Keratinocyte (primary cell): ENCODE results near the gene LCORL. TPM values are rescaled to one million over a fixed set of nuclear protein-coding genes. Genes with fewer than 3 reads are reported as not detected.

ENCODE experiments used
- DNase-seq: peaks from one replicate; pipeline ENCODE4 v3.0.0-alpha.2; 2011; ENCODE audit warnings: low read depth, missing footprints, low spot score
- FAIRE-seq: peaks from 2 replicates; lab custom pipeline; 2011; peaks lifted over from hg19 to GRCh38; lab: Jason Lieb, UNC
- H2AFZ ChIP-seq: 2 replicates; pipeline ENCODE4 v1.6.0; 2012; ENCODE audit warnings: low read length, control low read depth, inconsistent platforms; ENCODE audit not compliant: control insufficient read depth
- H3K27ac ChIP-seq: 2 replicates; pipeline ENCODE4 v1.5.1; 2011; ENCODE audit warnings: low read length; ENCODE audit not compliant: control insufficient read depth, insufficient read depth
- H3K27me3 ChIP-seq: 3 replicates; pipeline ENCODE4 v1.6.0; 2011; ENCODE audit warnings: low read length; ENCODE audit not compliant: control insufficient read depth, insufficient read depth; ENCODE audit errors: extremely low read depth
- H3K36me3 ChIP-seq, 2 experiments: 2 replicates in 1 of 2; 3 replicates in 1 of 2; pipeline ENCODE4 v1.5.1; 2011; ENCODE audit warnings: low read length in 2 of 2, mild to moderate bottlenecking in 1 of 2; ENCODE audit not compliant: control insufficient read depth in 2 of 2, insufficient read depth in 2 of 2; ENCODE audit errors: extremely low read depth in 1 of 2
- H3K4me1 ChIP-seq: 3 replicates; pipeline ENCODE4 v1.5.1; 2011; ENCODE audit warnings: low read length; ENCODE audit not compliant: control insufficient read depth, insufficient read depth; ENCODE audit errors: extremely low read depth
- H3K4me2 ChIP-seq: 3 replicates; pipeline ENCODE4 v1.6.0; 2011; ENCODE audit warnings: low read depth, low read length; ENCODE audit not compliant: control insufficient read depth, insufficient read depth; ENCODE audit errors: extremely low read depth
- H3K4me3 ChIP-seq, 3 experiments: fragments of 200-600 bp in 1 of 3; sonication (generic) in 1 of 3; 2 replicates in 2 of 3; 3 replicates in 1 of 3; pipeline ENCODE4 v1.5.1; 2011 to 2016; ENCODE audit warnings: low read length in 3 of 3, mild to moderate bottlenecking in 3 of 3, control low read depth in 2 of 3, inconsistent platforms in 1 of 3, low read depth in 1 of 3, mixed read lengths in 1 of 3, mixed run types in 1 of 3, moderate library complexity in 1 of 3; ENCODE audit not compliant: control insufficient read depth in 2 of 3, insufficient read depth in 2 of 3; ENCODE audit errors: extremely low read depth in 1 of 3
- H3K79me2 ChIP-seq: 2 replicates; pipeline ENCODE4 v1.6.0; 2012; ENCODE audit warnings: low read length; ENCODE audit not compliant: control insufficient read depth, insufficient read depth
- H3K9ac ChIP-seq: 3 replicates; pipeline ENCODE4 v1.6.0; 2011; ENCODE audit warnings: low read length; ENCODE audit not compliant: control insufficient read depth, insufficient read depth; ENCODE audit errors: extremely low read depth
- H3K9me1 ChIP-seq: 3 replicates; pipeline ENCODE4 v1.6.0; 2011; ENCODE audit warnings: low read length; ENCODE audit not compliant: control insufficient read depth, insufficient read depth; ENCODE audit errors: extremely low read depth
- H3K9me3 ChIP-seq: 2 replicates; pipeline ENCODE4 v1.5.1; 2012; ENCODE audit warnings: low read depth, low read length; ENCODE audit not compliant: control insufficient read depth
- H4K20me1 ChIP-seq: 3 replicates; pipeline ENCODE4 v1.6.0; 2011; ENCODE audit warnings: low read length; ENCODE audit not compliant: control insufficient read depth, insufficient read depth; ENCODE audit errors: extremely low read depth
- CTCF ChIP-seq, 3 experiments: IDR thresholded peaks in 1 of 3; conservative IDR thresholded peaks in 1 of 3; optimal IDR thresholded peaks in 1 of 3; 2 replicates in 2 of 3; 3 replicates in 1 of 3; pipeline versions ENCODE3 to v1.5.1; 2011; ENCODE audit warnings: low read length in 3 of 3, mild to moderate bottlenecking in 3 of 3, moderate library complexity in 2 of 3, control low read depth in 1 of 3, inconsistent platforms in 1 of 3; ENCODE audit not compliant: insufficient read depth in 2 of 3; ENCODE audit errors: extremely low read depth in 1 of 3
- EZH2 ChIP-seq: IDR thresholded peaks from one replicate; pipeline ENCODE4 v1.6.1; 2012; ENCODE audit warnings: inconsistent platforms, mild to moderate bottlenecking, low read length, moderate library complexity
- dilution Hi-C: fragments of 300-500 bp; cut with MboI; formaldehyde crosslinking; loops from one replicate; pipeline ENCODE4 v1.7.0; 2020; ENCODE audit warnings: low sequenced_read_pairs; ENCODE audit not compliant: extremely low pct_ligation_motif_present
- polyA plus RNA-seq, 5 experiments: library from polyadenylated mRNA; depleted of rRNA in 3 of 5; stranded (reverse) in 3 of 5; stranded (forward) in 1 of 5; unstranded in 1 of 5; fragments of >200 nt; gene quantifications; 1 replicate in 1 of 5; 2 replicates in 3 of 5; 3 replicates in 1 of 5; pipeline versions ENCODE4 v1.2.1 to v1.2.3, GENCODE V29; 2011 to 2012; ENCODE audit warnings: missing spikeins in 2 of 5, low read depth in 1 of 5, low replicate concordance in 1 of 5

LCORL gene
- polyA plus RNA-seq, 1 donor (not counting 4 experiments of a cell fraction or from before 2014, with no cell fraction given): 3.3 TPM

- DNase-seq (no peak), FAIRE-seq (no peak)
- Histone ChIP-seq H3K9me3 (no peaks in the 10 kb centered on the region), H3K4me3 (no peak overlapping the region), H3K36me3 (no peaks in the 10 kb centered on the region), H3K9ac (no peak overlapping the region), H2AFZ (no peak overlapping the region), H3K4me1 (no peaks in the 10 kb centered on the region), H3K4me2 (no peak overlapping the region), H3K27me3 (no peaks in the 10 kb centered on the region), H3K79me2 (no peaks in the 10 kb centered on the region), H3K27ac (no peak overlapping the region), H4K20me1 (no peaks in the 10 kb centered on the region), H3K9me1 (no peaks in the 10 kb centered on the region)
- TF ChIP-seq EZH2 (no peak), CTCF (optimal IDR thresholded peaks at IDR 0.05 in 1 of 3, IDR thresholded peaks at IDR 0.05 in 1 of 3, conservative IDR thresholded peaks at IDR 0.05 in 1 of 3; ENCODE audit: extremely low read depth in 1 of 3, insufficient read depth in 2 of 3, low read length in 3 of 3) (no peak)
- dilution Hi-C loops: no loop called here
These were observed 144.6 kb downstream of the LCORL start for GRCh38 chr4:17876943-17877342.

- Histone ChIP-seq H3K4me1 (no peaks in the 10 kb centered on the region), H3K36me3 (no peaks in the 10 kb centered on the region), H3K4me3 (no peak overlapping the region), H3K9me1 (no peaks in the 10 kb centered on the region), H3K4me2 (no peak overlapping the region), H3K79me2 (no peaks in the 10 kb centered on the region), H3K27ac (no peak overlapping the region), H3K27me3 (no peaks in the 10 kb centered on the region), H3K9ac (no peak overlapping the region), H4K20me1 (no peaks in the 10 kb centered on the region), H3K9me3 (no peaks in the 10 kb centered on the region), H2AFZ (no peak overlapping the region)
- dilution Hi-C loops: no loop called here
- DNase-seq (no peak), FAIRE-seq (no peak)
- TF ChIP-seq CTCF (optimal IDR thresholded peaks at IDR 0.05 in 1 of 3, IDR thresholded peaks at IDR 0.05 in 1 of 3, conservative IDR thresholded peaks at IDR 0.05 in 1 of 3; ENCODE audit: extremely low read depth in 1 of 3, insufficient read depth in 2 of 3, low read length in 3 of 3) (no peak), EZH2 (no peak)
These were observed 146.0 kb downstream of the LCORL start for GRCh38 chr4:17875402-17876070.
